ENCODE results near the gene FADS1.

DNA sequence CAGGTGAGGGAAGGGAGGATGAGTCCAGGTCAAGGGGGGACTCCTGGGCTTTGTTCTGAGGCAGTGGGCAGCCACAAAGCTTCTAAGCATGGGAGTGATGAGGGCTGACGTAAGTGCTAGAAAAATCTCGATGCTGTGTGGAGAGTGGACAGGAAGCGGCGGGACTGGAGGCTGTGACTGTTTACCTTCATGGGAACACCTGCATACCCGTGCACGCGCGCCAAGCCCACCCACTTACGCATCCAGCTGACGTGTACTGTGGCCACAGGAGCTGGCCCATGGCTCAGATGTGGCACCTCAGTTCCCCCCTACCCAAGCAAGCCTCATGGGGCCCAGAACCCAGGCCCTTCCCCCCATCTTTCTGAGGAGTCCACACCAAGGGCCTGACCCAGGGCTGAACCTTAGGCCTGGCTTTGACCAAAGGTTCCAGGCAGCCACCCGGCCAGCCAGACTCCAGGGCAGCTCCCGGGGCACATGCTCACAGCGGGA, 50.4 kb downstream of the FADS1 start:
- TF ChIP-seq ZNF274 (IDR thresholded peaks at IDR 0.05; ENCODE audit: low read depth, low read length): no peak
- TF ChIP-seq SUZ12 (IDR thresholded peaks at IDR 0.05; ENCODE audit: extremely low read depth, insufficient read depth, insufficient read length): no peak
